ENCODE measurements around the gene NOL6.
"Not testable (repeated sequence)": the region's sequence is repeated elsewhere in the genome, so short reads cannot be mapped to it uniquely, and the experiment has no call there.

The NOL6 gene

DNA sequence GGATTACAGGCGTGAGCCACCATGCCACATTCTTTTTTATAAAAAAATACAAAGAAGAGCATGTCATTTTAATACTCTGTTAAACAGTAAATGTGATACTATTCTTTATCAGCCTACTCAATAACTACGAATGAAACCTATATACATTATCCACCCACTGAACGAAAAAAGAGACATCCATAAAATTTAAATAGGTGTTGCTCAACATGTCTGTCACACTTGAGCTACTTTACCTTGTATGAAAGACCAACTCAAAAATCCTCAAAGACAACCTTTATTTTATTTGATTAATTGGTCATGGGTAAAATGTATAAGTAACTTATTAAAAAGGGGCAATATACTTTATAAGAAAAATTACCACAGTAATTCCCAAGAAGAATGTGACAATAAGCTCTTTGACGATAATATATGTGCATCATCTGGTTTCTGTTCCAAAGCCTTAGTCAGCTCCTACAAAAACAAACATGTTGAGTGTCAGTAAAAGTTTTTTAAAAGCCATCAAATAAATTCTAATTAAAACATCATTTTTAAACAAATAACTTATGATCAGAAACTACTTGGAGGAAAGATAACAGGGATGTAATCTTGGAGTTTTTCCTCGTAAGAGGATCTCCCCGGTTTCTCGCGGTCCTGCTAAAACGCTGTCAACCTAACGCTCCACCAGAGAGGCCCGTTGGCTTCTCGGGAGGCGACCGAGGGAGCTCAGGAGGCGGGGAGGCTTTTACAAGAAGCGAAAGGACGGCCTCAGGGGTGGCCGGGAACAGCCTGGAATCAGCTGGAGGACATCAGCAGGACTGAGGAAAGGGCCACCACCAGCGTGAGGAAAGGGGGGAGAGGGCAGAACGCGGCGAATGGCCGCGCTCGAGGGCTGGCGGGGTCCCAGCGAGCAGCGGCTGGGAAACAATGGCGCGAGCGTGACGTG is 36.8 kb upstream of the NOL6 start:
- Histone ChIP-seq H3K27me3 (no peaks in the 10 kb centered on the region), H3K36me3 (no peaks in the 10 kb centered on the region), H3K27ac (peak overlapping the region; percentile 78 to 80), H3K9me3 (no peaks in the 10 kb centered on the region), H3K4me1 (no peaks in the 10 kb centered on the region), H3K4me3 (peak overlapping the region; percentile 59 to 70)
- TF ChIP-seq, protein P1, sequence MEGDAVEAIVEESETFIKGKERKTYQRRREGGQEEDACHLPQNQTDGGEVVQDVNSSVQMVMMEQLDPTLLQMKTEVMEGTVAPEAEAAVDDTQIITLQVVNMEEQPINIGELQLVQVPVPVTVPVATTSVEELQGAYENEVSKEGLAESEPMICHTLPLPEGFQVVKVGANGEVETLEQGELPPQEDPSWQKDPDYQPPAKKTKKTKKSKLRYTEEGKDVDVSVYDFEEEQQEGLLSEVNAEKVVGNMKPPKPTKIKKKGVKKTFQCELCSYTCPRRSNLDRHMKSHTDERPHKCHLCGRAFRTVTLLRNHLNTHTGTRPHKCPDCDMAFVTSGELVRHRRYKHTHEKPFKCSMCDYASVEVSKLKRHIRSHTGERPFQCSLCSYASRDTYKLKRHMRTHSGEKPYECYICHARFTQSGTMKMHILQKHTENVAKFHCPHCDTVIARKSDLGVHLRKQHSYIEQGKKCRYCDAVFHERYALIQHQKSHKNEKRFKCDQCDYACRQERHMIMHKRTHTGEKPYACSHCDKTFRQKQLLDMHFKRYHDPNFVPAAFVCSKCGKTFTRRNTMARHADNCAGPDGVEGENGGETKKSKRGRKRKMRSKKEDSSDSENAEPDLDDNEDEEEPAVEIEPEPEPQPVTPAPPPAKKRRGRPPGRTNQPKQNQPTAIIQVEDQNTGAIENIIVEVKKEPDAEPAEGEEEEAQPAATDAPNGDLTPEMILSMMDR (IDR thresholded peaks at IDR 0.05) = no peak
- peak; percentile 52 to 70 for DNase-seq
- intact Hi-C loops (cut with DNase I; ENCODE audit: low total_unique reads) = no loop called here

DNA sequence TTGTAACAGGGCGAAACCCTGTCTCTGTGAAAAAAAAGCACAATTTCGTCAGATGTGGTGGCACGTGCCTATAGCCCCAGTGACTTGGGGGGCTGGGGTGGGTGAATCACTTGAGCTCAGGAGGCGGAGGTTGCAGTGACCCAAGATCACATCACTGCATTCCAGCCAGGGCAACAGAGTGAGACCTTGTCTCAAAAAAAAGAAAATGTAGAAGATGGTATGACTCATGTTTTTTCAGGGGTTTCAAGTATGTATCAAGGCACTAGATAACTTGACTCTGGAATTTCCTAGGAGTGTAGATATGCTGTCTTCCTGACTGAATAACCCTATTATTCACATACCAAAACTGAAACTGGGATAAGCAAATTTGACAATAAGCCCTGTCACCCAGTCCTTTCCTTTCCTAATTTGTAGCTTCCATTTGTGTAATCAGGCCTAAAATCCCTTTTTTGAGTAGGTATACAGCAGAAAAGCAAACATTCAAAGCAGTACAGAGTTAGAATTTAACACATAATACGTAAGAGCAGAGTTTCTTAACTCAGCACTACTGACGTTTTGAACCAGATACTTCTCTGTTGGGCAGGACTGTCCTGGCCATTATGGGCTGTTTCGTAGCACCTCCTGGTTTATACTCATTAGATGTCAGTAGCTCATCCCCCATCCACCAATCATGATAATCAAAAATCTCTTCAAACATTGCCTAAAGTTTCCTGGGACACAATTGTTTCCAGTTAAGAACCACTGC is 33.1 kb upstream of the NOL6 start:
- TF ChIP-seq, protein P1 (IDR thresholded peaks at IDR 0.05) = no peak
- intact Hi-C loops (cut with DNase I; ENCODE audit: low total_unique reads) = no loop called here
- no peaks in the 10 kb centered on the region for H3K27me3 ChIP-seq
- DNase-seq = no peak
- no peaks in the 10 kb centered on the region for H3K4me1 ChIP-seq
- H3K9me3 ChIP-seq = no peaks in the 10 kb centered on the region
- H3K4me3 ChIP-seq = no peak overlapping the region
- no peak overlapping the region for H3K27ac ChIP-seq
- H3K36me3 ChIP-seq = no peaks in the 10 kb centered on the region

DNA sequence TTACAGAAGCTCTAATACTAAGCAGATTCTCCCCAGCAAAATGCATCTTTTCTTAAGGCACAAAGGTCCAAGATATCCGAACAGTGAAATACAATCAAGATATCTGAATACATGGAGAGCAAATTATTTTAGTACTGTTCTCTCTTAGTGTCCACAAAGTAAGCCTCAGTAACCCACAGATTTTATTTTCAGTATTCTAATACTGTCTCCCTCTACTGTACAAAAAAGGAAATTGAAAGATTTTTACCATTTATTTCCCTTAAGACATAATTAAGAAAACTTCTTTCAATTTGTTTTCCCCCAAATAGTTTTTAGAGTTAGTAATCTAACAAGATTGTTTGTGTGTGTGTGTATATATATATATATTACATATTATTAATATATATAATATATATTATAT is 24.7 kb upstream of the NOL6 start:
- intact Hi-C loops (cut with DNase I; ENCODE audit: low total_unique reads) = no loop called here
- H3K9me3 ChIP-seq = no peaks in the 10 kb centered on the region
- H3K27me3 ChIP-seq = no peaks in the 10 kb centered on the region
- H3K4me1 ChIP-seq = no peaks in the 10 kb centered on the region
- H3K4me3 ChIP-seq = no peak overlapping the region
- TF ChIP-seq, protein P1 (IDR thresholded peaks at IDR 0.05) = peak in 1 of 2 experiments; percentile 14
- no peak for DNase-seq
- no peak overlapping the region for H3K27ac ChIP-seq
- no peaks in the 10 kb centered on the region for H3K36me3 ChIP-seq

DNA sequence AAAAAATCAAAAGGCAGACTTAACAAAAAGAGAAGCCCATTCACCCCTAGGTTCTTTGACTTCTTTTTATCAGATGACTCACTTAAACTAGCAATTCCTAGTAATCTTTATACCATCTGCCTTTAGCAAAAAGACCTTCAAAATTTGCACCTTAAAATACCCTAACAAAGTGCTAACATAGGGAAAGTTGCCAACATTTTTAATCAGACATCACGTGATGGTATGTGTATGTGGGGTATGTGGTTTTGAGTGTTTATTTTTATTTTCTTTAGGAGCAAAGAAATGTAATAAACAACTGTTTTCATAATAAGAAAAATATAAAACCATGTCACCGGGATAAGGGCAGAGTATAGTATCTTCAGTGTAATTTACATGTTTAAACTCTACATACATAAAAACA is 20.1 kb upstream of the NOL6 start:
- H3K4me1 ChIP-seq; H3K27ac ChIP-seq; H3K4me3 ChIP-seq; H3K27me3 ChIP-seq; H3K9me3 ChIP-seq; intact Hi-C loops (cut with DNase I; ENCODE audit: low total_unique reads); DNase-seq; H3K36me3 ChIP-seq: not testable (repeated sequence)

DNA sequence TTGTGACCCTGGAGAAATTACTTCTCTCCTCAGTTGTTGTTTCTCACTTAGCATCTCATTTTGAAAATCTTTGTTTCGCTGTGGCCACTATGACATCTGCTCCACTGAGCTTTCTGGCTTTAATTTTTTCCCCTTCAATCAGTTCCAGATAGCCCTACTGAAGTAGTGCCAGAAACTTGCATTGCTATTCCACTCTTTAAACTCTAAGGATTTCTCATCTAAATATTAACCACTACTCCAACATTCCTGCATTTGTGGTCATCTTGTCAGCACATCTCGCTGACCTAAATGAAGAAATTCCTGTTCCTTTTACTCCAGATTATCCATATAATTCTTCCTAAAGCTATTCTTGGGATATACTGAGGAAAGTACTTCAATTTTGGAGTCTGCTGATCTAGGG is 15.3 kb upstream of the NOL6 start:
- Histone ChIP-seq H3K27ac (no peak overlapping the region), H3K36me3 (no peaks in the 10 kb centered on the region), H3K4me1 (no peaks in the 10 kb centered on the region), H3K9me3 (no peaks in the 10 kb centered on the region), H3K27me3 (no peaks in the 10 kb centered on the region), H3K4me3 (no peak overlapping the region)
- DNase-seq = no peak
- TF ChIP-seq, protein P1 (IDR thresholded peaks at IDR 0.05) = no peak
- intact Hi-C loops (cut with DNase I; ENCODE audit: low total_unique reads) = no loop called here

DNA sequence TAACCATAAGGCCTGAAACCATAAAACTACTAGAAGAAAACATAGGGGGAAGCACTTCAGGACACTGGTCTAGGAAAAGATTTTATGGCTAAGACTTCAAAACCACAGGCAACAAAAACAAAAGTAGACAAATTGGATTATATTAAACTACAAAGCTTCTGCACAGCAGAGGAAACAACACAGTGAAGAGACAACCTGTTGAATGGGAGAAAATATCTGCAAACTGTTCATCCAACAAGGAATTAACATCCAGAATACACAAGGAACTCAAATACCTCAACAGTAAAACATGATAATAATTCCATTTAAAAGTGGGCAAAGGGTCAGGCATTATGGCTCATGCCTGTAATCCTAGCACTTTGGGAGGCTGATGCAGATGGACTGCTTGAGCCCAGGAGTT is 11.6 kb upstream of the NOL6 start:
- H3K36me3 ChIP-seq; H3K9me3 ChIP-seq; H3K27ac ChIP-seq; DNase-seq; H3K27me3 ChIP-seq; intact Hi-C loops (cut with DNase I; ENCODE audit: low total_unique reads); H3K4me3 ChIP-seq; H3K4me1 ChIP-seq: not testable (repeated sequence)

Data from tibial artery (tissue), 4 donors.